ENCODE results near the gene RFNG.

Gene RFNG

DNA sequence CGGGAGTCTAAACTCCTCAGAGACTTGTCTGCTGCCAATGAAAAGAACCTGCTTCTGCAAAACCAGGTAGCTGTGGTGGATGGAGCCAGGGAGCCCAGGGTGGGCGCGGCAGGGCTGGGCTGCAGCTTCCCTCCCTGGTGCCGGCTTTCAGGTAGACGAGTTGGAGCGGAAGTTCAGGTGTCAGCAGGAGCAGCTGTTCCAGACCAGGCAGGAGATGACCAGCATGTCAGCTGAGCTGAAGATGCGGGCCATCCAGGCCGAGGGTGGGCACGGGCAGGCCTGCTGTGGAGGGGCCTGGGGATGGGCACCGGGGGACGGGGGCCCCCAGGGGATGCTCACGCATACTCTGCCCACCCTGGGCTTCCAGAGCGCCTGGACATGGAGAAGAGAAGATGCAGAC is 23.4 kb downstream of the RFNG start:
- Histone ChIP-seq H3K4me2 (ENCODE audit: low read length) (no peak overlapping the region), H2AFZ (ENCODE audit: insufficient read depth, low read length, poor library complexity) (no peak overlapping the region), H4K12ac (ENCODE audit: low read depth, low read length) (no peak overlapping the region), H3K27ac (ENCODE audit: low read depth, low read length) (no peak overlapping the region), H3K36me3 (ENCODE audit: control insufficient read depth in 1 of 2, insufficient read depth in 2 of 2, low read length in 2 of 2) (peaks cover 0 to 11% of the 10 kb centered on the region in 2 experiments), H4K91ac (ENCODE audit: low read depth, low read length) (no peak overlapping the region), H3K79me1 (ENCODE audit: low read length) (peaks cover 5% of the 10 kb centered on the region), H3K27me3 (ENCODE audit: insufficient read depth, low read length) (no peaks in the 10 kb centered on the region), H3K4me3 (ENCODE audit: low read depth, low read length) (no peak overlapping the region), H3K18ac (ENCODE audit: low read length) (no peak overlapping the region), H3K4ac (ENCODE audit: low read depth, low read length) (no peak overlapping the region), H2BK5ac (ENCODE audit: low read depth, low read length, poor library complexity) (no peak overlapping the region), H2BK12ac (ENCODE audit: low read length) (no peak overlapping the region), H3K9me3 (ENCODE audit: insufficient read depth, low read depth, low read length) (peaks cover 7% of the 10 kb centered on the region), H3K9ac (ENCODE audit: low read length) (no peak overlapping the region), H2BK120ac (ENCODE audit: insufficient read depth, low read length, poor library complexity) (no peak overlapping the region), H4K8ac (ENCODE audit: low read depth, low read length) (no peak overlapping the region), H3K79me2 (ENCODE audit: control insufficient read depth, insufficient read depth, low read length, poor library complexity) (peaks cover 4% of the 10 kb centered on the region), H3K14ac (ENCODE audit: low read length) (no peak overlapping the region), H3K23ac (ENCODE audit: low read length) (no peak overlapping the region), H2AK5ac (ENCODE audit: low read length) (no peak overlapping the region), H3K4me1 (ENCODE audit: control insufficient read depth in 1 of 2, insufficient read depth in 2 of 2, low read length in 2 of 2) (peaks cover 10 to 16% of the 10 kb centered on the region in 2 experiments)
- no CpG with 5 or more reads among the region's 13 CpGs for WGBS (ENCODE audit: extremely low coverage, insufficient coverage, insufficient read length)
- no peak for DNase-seq

GRCh38 chr17:82025401-82026107 is 26.1 kb downstream of the RFNG start:
- Histone ChIP-seq H4K91ac (ENCODE audit: low read depth, low read length) (no peak overlapping the region), H3K4me2 (ENCODE audit: low read length) (no peak overlapping the region), H2BK12ac (ENCODE audit: low read length) (no peak overlapping the region), H4K8ac (ENCODE audit: low read depth, low read length) (no peak overlapping the region), H3K36me3 (ENCODE audit: control insufficient read depth in 1 of 2, insufficient read depth in 2 of 2, low read length in 2 of 2) (peaks cover 0 to 10% of the 10 kb centered on the region in 2 experiments), H3K14ac (ENCODE audit: low read length) (no peak overlapping the region), H4K12ac (ENCODE audit: low read depth, low read length) (no peak overlapping the region), H3K79me1 (ENCODE audit: low read length) (peaks cover 6% of the 10 kb centered on the region), H3K79me2 (ENCODE audit: control insufficient read depth, insufficient read depth, low read length, poor library complexity) (peaks cover 8% of the 10 kb centered on the region), H3K9ac (ENCODE audit: low read length) (no peak overlapping the region), H3K4me3 (ENCODE audit: low read depth, low read length) (no peak overlapping the region), H3K9me3 (ENCODE audit: insufficient read depth, low read depth, low read length) (peaks cover 7% of the 10 kb centered on the region), H2BK5ac (ENCODE audit: low read depth, low read length, poor library complexity) (no peak overlapping the region), H3K23ac (ENCODE audit: low read length) (no peak overlapping the region), H2AK5ac (ENCODE audit: low read length) (no peak overlapping the region), H2AFZ (ENCODE audit: insufficient read depth, low read length, poor library complexity) (no peak overlapping the region), H2BK120ac (ENCODE audit: insufficient read depth, low read length, poor library complexity) (no peak overlapping the region), H3K4me1 (ENCODE audit: control insufficient read depth in 1 of 2, insufficient read depth in 2 of 2, low read length in 2 of 2) (peaks cover 18 to 19% of the 10 kb centered on the region in 2 experiments), H3K4ac (ENCODE audit: low read depth, low read length) (no peak overlapping the region), H3K27ac (ENCODE audit: low read depth, low read length) (no peak overlapping the region), H3K27me3 (ENCODE audit: insufficient read depth, low read length) (no peaks in the 10 kb centered on the region), H3K18ac (ENCODE audit: low read length) (no peak overlapping the region)
- no peak for DNase-seq
- WGBS (ENCODE audit: extremely low coverage, insufficient coverage, insufficient read length) = no CpG with 5 or more reads among the region's 25 CpGs

DNA sequence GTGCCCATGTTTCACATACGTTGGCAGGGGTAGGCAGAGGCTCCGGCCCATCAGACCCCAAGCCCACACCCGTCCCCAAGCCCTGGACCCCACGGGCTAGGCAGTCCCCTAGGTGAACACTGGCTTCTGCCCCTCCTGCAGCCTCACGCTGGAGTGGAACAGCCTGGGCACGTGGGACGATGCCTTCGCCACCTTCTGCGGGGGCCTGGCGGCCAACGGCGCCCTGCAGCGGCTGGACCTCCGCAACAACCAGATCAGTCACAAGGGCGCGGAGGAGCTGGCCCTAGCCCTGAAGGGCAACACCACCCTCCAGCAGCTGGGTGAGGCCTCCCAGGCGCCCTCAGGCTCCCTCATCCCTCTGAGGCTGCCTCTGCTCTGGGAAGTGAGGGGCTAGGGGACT is 26.8 kb downstream of the RFNG start:
- peak in 1 of 2 donors; percentile 36 for DNase-seq
- WGBS (ENCODE audit: extremely low coverage, insufficient coverage, insufficient read length) = no CpG with 5 or more reads among the region's 17 CpGs

GRCh38 chr17:82023447-82024241 is 28.0 kb downstream of the RFNG start:
- no peak overlapping the region for H2AK5ac ChIP-seq (ENCODE audit: low read length)
- no peak overlapping the region for H4K12ac ChIP-seq (ENCODE audit: low read depth, low read length)
- WGBS (ENCODE audit: extremely low coverage, insufficient coverage, insufficient read length) = no CpG with 5 or more reads among the region's 55 CpGs
- H2BK12ac ChIP-seq (ENCODE audit: low read length) = no peak overlapping the region
- H3K23ac ChIP-seq (ENCODE audit: low read length) = no peak overlapping the region
- no peaks in the 10 kb centered on the region for H3K27me3 ChIP-seq (ENCODE audit: insufficient read depth, low read length)
- peaks cover 18 to 19% of the 10 kb centered on the region in 2 experiments for H3K4me1 ChIP-seq (ENCODE audit: control insufficient read depth in 1 of 2, insufficient read depth in 2 of 2, low read length in 2 of 2)
- peaks cover 5% of the 10 kb centered on the region for H3K9me3 ChIP-seq (ENCODE audit: insufficient read depth, low read depth, low read length)
- peak overlapping the region; percentile 23 for H3K18ac ChIP-seq (ENCODE audit: low read length)
- H3K4ac ChIP-seq (ENCODE audit: low read depth, low read length) = no peak overlapping the region
- peak overlapping the region; percentile 81 for H2AFZ ChIP-seq (ENCODE audit: insufficient read depth, low read length, poor library complexity)
- peaks cover 4 to 14% of the 10 kb centered on the region in 2 experiments for H3K36me3 ChIP-seq (ENCODE audit: control insufficient read depth in 1 of 2, insufficient read depth in 2 of 2, low read length in 2 of 2)
- peak overlapping the region; percentile 73 for H4K8ac ChIP-seq (ENCODE audit: low read depth, low read length)
- H2BK120ac ChIP-seq (ENCODE audit: insufficient read depth, low read length, poor library complexity) = no peak overlapping the region
- peaks cover 6% of the 10 kb centered on the region for H3K79me1 ChIP-seq (ENCODE audit: low read length)
- H2BK5ac ChIP-seq (ENCODE audit: low read depth, low read length, poor library complexity) = no peak overlapping the region
- peak overlapping the region; percentile 36 for H4K91ac ChIP-seq (ENCODE audit: low read depth, low read length)
- H3K79me2 ChIP-seq (ENCODE audit: control insufficient read depth, insufficient read depth, low read length, poor library complexity) = peaks cover 8% of the 10 kb centered on the region
- H3K14ac ChIP-seq (ENCODE audit: low read length) = peak overlapping the region; percentile 43
- H3K9ac ChIP-seq (ENCODE audit: low read length) = peak overlapping the region; percentile 42
- peak in 1 of 2 donors; percentile 46 for DNase-seq
- peak overlapping the region; percentile 95 for H3K4me2 ChIP-seq (ENCODE audit: low read length)
- peak overlapping the region; percentile 79 for H3K4me3 ChIP-seq (ENCODE audit: low read depth, low read length)
- H3K27ac ChIP-seq (ENCODE audit: low read depth, low read length) = no peak overlapping the region

More for the DNA sequence above, 26.8 kb downstream of the RFNG start:
- no peak overlapping the region for H3K9ac ChIP-seq (ENCODE audit: low read length)
- H3K36me3 ChIP-seq (ENCODE audit: control insufficient read depth in 1 of 2, insufficient read depth in 2 of 2, low read length in 2 of 2) = peaks cover 0 to 10% of the 10 kb centered on the region in 2 experiments
- H2BK12ac ChIP-seq (ENCODE audit: low read length) = no peak overlapping the region
- H3K4me1 ChIP-seq (ENCODE audit: control insufficient read depth in 1 of 2, insufficient read depth in 2 of 2, low read length in 2 of 2) = peaks cover 18 to 19% of the 10 kb centered on the region in 2 experiments
- H2AFZ ChIP-seq (ENCODE audit: insufficient read depth, low read length, poor library complexity) = no peak overlapping the region
- H2BK5ac ChIP-seq (ENCODE audit: low read depth, low read length, poor library complexity) = no peak overlapping the region
- no peak overlapping the region for H3K18ac ChIP-seq (ENCODE audit: low read length)
- no peak overlapping the region for H3K23ac ChIP-seq (ENCODE audit: low read length)
- H3K27me3 ChIP-seq (ENCODE audit: insufficient read depth, low read length) = no peaks in the 10 kb centered on the region
- H2AK5ac ChIP-seq (ENCODE audit: low read length) = no peak overlapping the region
- no peak overlapping the region for H3K27ac ChIP-seq (ENCODE audit: low read depth, low read length)
- no peak overlapping the region for H3K4ac ChIP-seq (ENCODE audit: low read depth, low read length)
- H3K4me3 ChIP-seq (ENCODE audit: low read depth, low read length) = no peak overlapping the region
- H3K9me3 ChIP-seq (ENCODE audit: insufficient read depth, low read depth, low read length) = peaks cover 7% of the 10 kb centered on the region
- H3K4me2 ChIP-seq (ENCODE audit: low read length) = no peak overlapping the region
- H3K79me1 ChIP-seq (ENCODE audit: low read length) = peaks cover 6% of the 10 kb centered on the region
- no peak overlapping the region for H4K12ac ChIP-seq (ENCODE audit: low read depth, low read length)
- no peak overlapping the region for H4K8ac ChIP-seq (ENCODE audit: low read depth, low read length)
- no peak overlapping the region for H3K14ac ChIP-seq (ENCODE audit: low read length)
- H4K91ac ChIP-seq (ENCODE audit: low read depth, low read length) = no peak overlapping the region
- no peak overlapping the region for H2BK120ac ChIP-seq (ENCODE audit: insufficient read depth, low read length, poor library complexity)
- peaks cover 8% of the 10 kb centered on the region for H3K79me2 ChIP-seq (ENCODE audit: control insufficient read depth, insufficient read depth, low read length, poor library complexity)

Measured in trophoblast cell (in vitro differentiated cells and primary cell).